ENCODE data around the gene DRD3.

GRCh38 chr3:114218578-114219185 is 39.8 kb upstream of the DRD3 start:
- TF ChIP-seq CTCF (IDR thresholded peaks at IDR 0.05; ENCODE audit: insufficient read depth, low read depth, low read length) (no peak), EZH2 (IDR thresholded peaks at IDR 0.05; ENCODE audit: insufficient read depth, low read length) (no peak)

All from astrocyte (in vitro differentiated cells and primary cell).